KOPT-K1 (cell line): Measurements from ENCODE around the gene RNFT2.
"Not testable (repeated sequence)": the region's sequence is repeated elsewhere in the genome, so short reads cannot be mapped to it uniquely, and the experiment has no call there.

Experiments
- H3K27ac ChIP-seq: fragments of 200-600 bp; sonication (generic); 2 replicates; pipeline ENCODE4 v1.5.1; 2016; ENCODE audit warnings: antibody characterized with exemption, mild to moderate bottlenecking, low read depth, low read length; ENCODE audit not compliant: poor library complexity, severe bottlenecking
- H3K36me3 ChIP-seq: fragments of 200-600 bp; sonication (generic); 2 replicates; pipeline ENCODE4 v1.5.1; 2017; ENCODE audit warnings: antibody characterized with exemption, mild to moderate bottlenecking, low read length, moderate library complexity; ENCODE audit not compliant: insufficient read depth
- H3K9me3 ChIP-seq: fragments of 200-600 bp; sonication (generic); 2 replicates; pipeline ENCODE4 v1.5.1; 2017; ENCODE audit warnings: antibody characterized with exemption, low read length, mild to moderate bottlenecking; ENCODE audit not compliant: insufficient read depth, poor library complexity, severe bottlenecking

RNFT2 gene

GRCh38 chr12:116722245-116722644 lies 15.9 kb upstream of the RNFT2 start:
- Histone ChIP-seq H3K36me3 (peaks cover 49% of the 10 kb centered on the region), H3K27ac (no peak overlapping the region)

GRCh38 chr12:116726694-116727093 lies 11.4 kb upstream of the RNFT2 start:
- H3K27ac ChIP-seq, result no peak overlapping the region
- H3K36me3 ChIP-seq, result peaks cover 14% of the 10 kb centered on the region
- no peaks in the 10 kb centered on the region for H3K9me3 ChIP-seq

More at GRCh38 chr12:116722245-116722644, 15.9 kb upstream of the RNFT2 start:
- H3K9me3 ChIP-seq, result no peaks in the 10 kb centered on the region

GRCh38 chr12:116727261-116727660 lies 10.9 kb upstream of the RNFT2 start:
- Histone ChIP-seq H3K36me3 (peaks cover 11% of the 10 kb centered on the region), H3K27ac (no peak overlapping the region), H3K9me3 (no peaks in the 10 kb centered on the region)

GRCh38 chr12:116727891-116728290 lies 10.2 kb upstream of the RNFT2 start:
- peaks cover 11% of the 10 kb centered on the region for H3K36me3 ChIP-seq
- no peak overlapping the region for H3K27ac ChIP-seq
- no peaks in the 10 kb centered on the region for H3K9me3 ChIP-seq

GRCh38 chr12:116731801-116732200 lies 6.3 kb upstream of the RNFT2 start:
- no peak overlapping the region for H3K27ac ChIP-seq
- no peaks in the 10 kb centered on the region for H3K9me3 ChIP-seq
- peaks cover 31% of the 10 kb centered on the region for H3K36me3 ChIP-seq

- Histone ChIP-seq H3K9me3 (no peaks in the 10 kb centered on the region), H3K27ac (no peak overlapping the region)
These were observed 3.9 kb upstream of the RNFT2 start for GRCh38 chr12:116734156-116734768.

GRCh38 chr12:116735084-116735483 lies 3.0 kb upstream of the RNFT2 start:
- Histone ChIP-seq H3K36me3 (peaks cover 31% of the 10 kb centered on the region), H3K9me3 (no peaks in the 10 kb centered on the region), H3K27ac (no peak overlapping the region)

More at GRCh38 chr12:116734156-116734768, 3.9 kb upstream of the RNFT2 start:
- H3K36me3 ChIP-seq, result peaks cover 31% of the 10 kb centered on the region

- Histone ChIP-seq H3K27ac (no peak overlapping the region), H3K9me3 (no peaks in the 10 kb centered on the region), H3K36me3 (peaks cover 31% of the 10 kb centered on the region)
These were observed 2.0 kb upstream of the RNFT2 start for GRCh38 chr12:116735951-116736599.

GRCh38 chr12:116736962-116737773 lies 947 bp upstream of the RNFT2 start:
- Histone ChIP-seq H3K9me3 (no peaks in the 10 kb centered on the region), H3K27ac (peak overlapping the region; percentile 64), H3K36me3 (peaks cover 29% of the 10 kb centered on the region)

- Histone ChIP-seq H3K27ac (no peak overlapping the region), H3K9me3 (no peaks in the 10 kb centered on the region), H3K36me3 (peaks cover 10% of the 10 kb centered on the region)
These were observed 1.3 kb downstream of the RNFT2 start for GRCh38 chr12:116739381-116739887.

GRCh38 chr12:116742787-116743186 lies 4.7 kb downstream of the RNFT2 start:
- H3K27ac ChIP-seq, H3K9me3 ChIP-seq, H3K36me3 ChIP-seq: not testable (repeated sequence)

GRCh38 chr12:116744766-116745165 lies 6.7 kb downstream of the RNFT2 start:
- H3K36me3 ChIP-seq, result no peaks in the 10 kb centered on the region; the same call in 1 of the 2 replicates
- no peak overlapping the region for H3K27ac ChIP-seq
- no peaks in the 10 kb centered on the region for H3K9me3 ChIP-seq

- no peak overlapping the region for H3K27ac ChIP-seq
- no peaks in the 10 kb centered on the region for H3K9me3 ChIP-seq
- H3K36me3 ChIP-seq, result no peaks in the 10 kb centered on the region; the same call in none of the 2 replicates
These were observed 7.4 kb downstream of the RNFT2 start for GRCh38 chr12:116745554-116745953.

- Histone ChIP-seq H3K9me3 (no peaks in the 10 kb centered on the region), H3K36me3 (no peaks in the 10 kb centered on the region; the same call in 1 of the 2 replicates), H3K27ac (no peak overlapping the region)
These were observed 11.8 kb downstream of the RNFT2 start for GRCh38 chr12:116749884-116750283.

GRCh38 chr12:116750298-116750697 lies 12.2 kb downstream of the RNFT2 start:
- Histone ChIP-seq H3K36me3 (no peaks in the 10 kb centered on the region; the same call in 1 of the 2 replicates), H3K9me3 (no peaks in the 10 kb centered on the region), H3K27ac (no peak overlapping the region)
